ENCODE results near the gene CDK17.

DNA sequence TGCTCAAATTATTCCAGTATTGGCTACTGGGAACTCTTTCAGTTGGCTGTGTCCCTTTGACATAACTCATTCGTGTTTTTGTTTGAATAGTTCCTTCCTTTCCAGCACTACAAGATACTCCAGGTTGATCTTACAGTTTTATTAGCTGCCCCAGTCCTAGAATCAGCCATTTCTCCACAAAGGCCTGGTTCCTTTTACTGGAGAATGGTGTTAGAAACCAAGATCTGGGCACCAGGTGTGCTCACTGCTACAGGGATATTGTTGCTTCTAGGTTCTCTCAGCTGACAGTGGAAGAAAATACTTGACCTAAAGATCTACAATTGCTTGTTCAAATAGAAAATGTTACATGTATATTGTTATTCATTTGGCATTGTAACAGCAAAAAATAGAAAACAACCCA, 21.9 kb downstream of the CDK17 start:
- TF ChIP-seq POLR2AphosphoS5 (IDR thresholded peaks at IDR 0.05; ENCODE audit: low read depth, low read length) (no peak), TAF1 (IDR thresholded peaks at IDR 0.05; ENCODE audit: borderline replicate concordance, low read depth, low read length) (no peak)

Measured in GM12892 (cell line).